ENCODE measurements around the gene FGFR4.

Gene FGFR4

GRCh38 chr5:177096162-177097015, 9.7 kb downstream of the FGFR4 start:
- Histone ChIP-seq H3K4me1 (ENCODE audit: control insufficient read depth, insufficient read depth, low read length) (peaks cover 3% of the 10 kb centered on the region), H3K36me3 (ENCODE audit: control insufficient read depth, insufficient read depth, low read length) (peaks cover 52% of the 10 kb centered on the region), H3K4me3 (ENCODE audit: low read depth, low read length) (no peak overlapping the region), H3K9me3 (ENCODE audit: control insufficient read depth, insufficient read depth, low read length) (no peaks in the 10 kb centered on the region), H3K27me3 (ENCODE audit: control insufficient read depth, insufficient read depth, low read length) (no peaks in the 10 kb centered on the region), H3K9ac (ENCODE audit: low read depth, low read length) (no peak overlapping the region)

- Histone ChIP-seq H3K9me3 (ENCODE audit: control insufficient read depth, insufficient read depth, low read length) (no peaks in the 10 kb centered on the region), H3K27me3 (ENCODE audit: control insufficient read depth, insufficient read depth, low read length) (no peaks in the 10 kb centered on the region), H3K9ac (ENCODE audit: low read depth, low read length) (no peak overlapping the region), H3K4me3 (ENCODE audit: low read depth, low read length) (no peak overlapping the region), H3K4me1 (ENCODE audit: control insufficient read depth, insufficient read depth, low read length) (peaks cover 3% of the 10 kb centered on the region), H3K36me3 (ENCODE audit: control insufficient read depth, insufficient read depth, low read length) (peaks cover 46% of the 10 kb centered on the region)
These were observed 10.6 kb downstream of the FGFR4 start for GRCh38 chr5:177097016-177097985.

- H3K36me3 ChIP-seq (ENCODE audit: control insufficient read depth, insufficient read depth, low read length), result peaks cover 38% of the 10 kb centered on the region
- H3K4me1 ChIP-seq (ENCODE audit: control insufficient read depth, insufficient read depth, low read length), result peaks cover 3% of the 10 kb centered on the region
- no peak overlapping the region for H3K9ac ChIP-seq (ENCODE audit: low read depth, low read length)
These were observed 11.4 kb downstream of the FGFR4 start for GRCh38 chr5:177098120-177098469.

GRCh38 chr5:177098470-177099141, 11.9 kb downstream of the FGFR4 start:
- Histone ChIP-seq H3K27me3 (ENCODE audit: control insufficient read depth, insufficient read depth, low read length) (no peaks in the 10 kb centered on the region), H3K4me3 (ENCODE audit: low read depth, low read length) (no peak overlapping the region), H3K36me3 (ENCODE audit: control insufficient read depth, insufficient read depth, low read length) (peaks cover 33% of the 10 kb centered on the region), H3K9ac (ENCODE audit: low read depth, low read length) (no peak overlapping the region), H3K4me1 (ENCODE audit: control insufficient read depth, insufficient read depth, low read length) (peaks cover 3% of the 10 kb centered on the region), H3K9me3 (ENCODE audit: control insufficient read depth, insufficient read depth, low read length) (no peaks in the 10 kb centered on the region)

More at GRCh38 chr5:177098120-177098469, 11.4 kb downstream of the FGFR4 start:
- H3K27me3 ChIP-seq (ENCODE audit: control insufficient read depth, insufficient read depth, low read length), result no peaks in the 10 kb centered on the region
- no peak overlapping the region for H3K4me3 ChIP-seq (ENCODE audit: low read depth, low read length)
- H3K9me3 ChIP-seq (ENCODE audit: control insufficient read depth, insufficient read depth, low read length), result no peaks in the 10 kb centered on the region

GRCh38 chr5:177099422-177100093, 12.8 kb downstream of the FGFR4 start:
- peaks cover 3% of the 10 kb centered on the region for H3K4me1 ChIP-seq (ENCODE audit: control insufficient read depth, insufficient read depth, low read length)
- H3K36me3 ChIP-seq (ENCODE audit: control insufficient read depth, insufficient read depth, low read length), result peaks cover 27% of the 10 kb centered on the region
- H3K4me3 ChIP-seq (ENCODE audit: low read depth, low read length), result no peak overlapping the region
- H3K9me3 ChIP-seq (ENCODE audit: control insufficient read depth, insufficient read depth, low read length), result no peaks in the 10 kb centered on the region
- H3K9ac ChIP-seq (ENCODE audit: low read depth, low read length), result no peak overlapping the region
- H3K27me3 ChIP-seq (ENCODE audit: control insufficient read depth, insufficient read depth, low read length), result no peaks in the 10 kb centered on the region

GRCh38 chr5:177100714-177101121, 14.0 kb downstream of the FGFR4 start:
- Histone ChIP-seq H3K36me3 (ENCODE audit: control insufficient read depth, insufficient read depth, low read length) (peaks cover 16% of the 10 kb centered on the region), H3K4me3 (ENCODE audit: low read depth, low read length) (no peak overlapping the region), H3K27me3 (ENCODE audit: control insufficient read depth, insufficient read depth, low read length) (no peaks in the 10 kb centered on the region), H3K4me1 (ENCODE audit: control insufficient read depth, insufficient read depth, low read length) (peaks cover 3% of the 10 kb centered on the region), H3K9ac (ENCODE audit: low read depth, low read length) (no peak overlapping the region), H3K9me3 (ENCODE audit: control insufficient read depth, insufficient read depth, low read length) (no peaks in the 10 kb centered on the region)

- Histone ChIP-seq H3K4me3 (ENCODE audit: low read depth, low read length) (no peak overlapping the region), H3K27me3 (ENCODE audit: control insufficient read depth, insufficient read depth, low read length) (no peaks in the 10 kb centered on the region), H3K9me3 (ENCODE audit: control insufficient read depth, insufficient read depth, low read length) (no peaks in the 10 kb centered on the region), H3K36me3 (ENCODE audit: control insufficient read depth, insufficient read depth, low read length) (no peaks in the 10 kb centered on the region), H3K9ac (ENCODE audit: low read depth, low read length) (no peak overlapping the region), H3K4me1 (ENCODE audit: control insufficient read depth, insufficient read depth, low read length) (peaks cover 3% of the 10 kb centered on the region)
These were observed 17.0 kb downstream of the FGFR4 start for GRCh38 chr5:177103523-177104253.

- Histone ChIP-seq H3K4me3 (ENCODE audit: low read depth, low read length) (no peak overlapping the region), H3K9ac (ENCODE audit: low read depth, low read length) (no peak overlapping the region)
These were observed 19.2 kb downstream of the FGFR4 start for GRCh38 chr5:177105691-177106476.

GRCh38 chr5:177107159-177107558, 20.4 kb downstream of the FGFR4 start:
- H3K4me3 ChIP-seq (ENCODE audit: low read depth, low read length), result no peak overlapping the region
- no peak overlapping the region for H3K9ac ChIP-seq (ENCODE audit: low read depth, low read length)
- no peaks in the 10 kb centered on the region for H3K27me3 ChIP-seq (ENCODE audit: control insufficient read depth, insufficient read depth, low read length)
- H3K36me3 ChIP-seq (ENCODE audit: control insufficient read depth, insufficient read depth, low read length), result no peaks in the 10 kb centered on the region
- H3K4me1 ChIP-seq (ENCODE audit: control insufficient read depth, insufficient read depth, low read length), result peaks cover 2% of the 10 kb centered on the region
- no peaks in the 10 kb centered on the region for H3K9me3 ChIP-seq (ENCODE audit: control insufficient read depth, insufficient read depth, low read length)

More at GRCh38 chr5:177105691-177106476, 19.2 kb downstream of the FGFR4 start:
- Histone ChIP-seq H3K36me3 (ENCODE audit: control insufficient read depth, insufficient read depth, low read length) (no peaks in the 10 kb centered on the region), H3K4me1 (ENCODE audit: control insufficient read depth, insufficient read depth, low read length) (no peaks in the 10 kb centered on the region), H3K9me3 (ENCODE audit: control insufficient read depth, insufficient read depth, low read length) (no peaks in the 10 kb centered on the region), H3K27me3 (ENCODE audit: control insufficient read depth, insufficient read depth, low read length) (no peaks in the 10 kb centered on the region)

GRCh38 chr5:177109810-177110209, 23.1 kb downstream of the FGFR4 start:
- Histone ChIP-seq H3K4me3 (ENCODE audit: low read depth, low read length) (no peak overlapping the region), H3K9ac (ENCODE audit: low read depth, low read length) (no peak overlapping the region), H3K36me3 (ENCODE audit: control insufficient read depth, insufficient read depth, low read length) (no peaks in the 10 kb centered on the region), H3K4me1 (ENCODE audit: control insufficient read depth, insufficient read depth, low read length) (peaks cover 2% of the 10 kb centered on the region), H3K9me3 (ENCODE audit: control insufficient read depth, insufficient read depth, low read length) (no peaks in the 10 kb centered on the region), H3K27me3 (ENCODE audit: control insufficient read depth, insufficient read depth, low read length) (no peaks in the 10 kb centered on the region)

All from iPS-15b (cell line).